ENCODE results near the gene BAIAP2. TPM values are rescaled to one million over a fixed set of nuclear protein-coding genes. Genes with fewer than 3 reads are reported as not detected.

BAIAP2 gene
- total RNA-seq, 6 donors from 2014 or later, result 90.7 to 231 (median 123) TPM

DNA sequence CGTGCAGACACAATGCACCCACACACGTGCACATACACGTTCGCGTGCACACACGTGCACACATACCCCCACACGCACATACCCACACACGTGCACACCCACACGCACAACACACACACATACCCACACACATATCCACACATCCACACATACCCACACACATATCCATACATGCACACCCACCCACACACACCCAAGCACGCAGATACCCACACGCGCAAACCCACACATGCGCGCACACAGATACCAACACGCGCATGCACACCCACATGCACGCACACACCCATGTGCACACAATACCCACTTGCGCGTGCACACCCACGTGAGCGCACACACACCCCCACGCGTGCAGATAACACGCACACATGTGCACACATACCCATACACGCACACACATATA lies 103.5 kb downstream of the BAIAP2 start:
- no peak for ATAC-seq (ENCODE audit: low FRiP score in 2 of 2)
- no peak overlapping the region for H3K27ac ChIP-seq
- 93 to 95% methylated on average over 25 of the region's 25 CpGs for WGBS, 2 donors
- DNase-seq, result peak in 1 of 2 donors; percentile 50
- no peaks in the 10 kb centered on the region for H3K9me3 ChIP-seq
- H3K4me3 ChIP-seq, result no peak overlapping the region
- H3K4me1 ChIP-seq, result peaks cover 9 to 19% (median 11%) of the 10 kb centered on the region in 4 donors
- H3K27me3 ChIP-seq, result no peaks in the 10 kb centered on the region
- no peaks in the 10 kb centered on the region for H3K36me3 ChIP-seq
- TF ChIP-seq, protein P1, sequence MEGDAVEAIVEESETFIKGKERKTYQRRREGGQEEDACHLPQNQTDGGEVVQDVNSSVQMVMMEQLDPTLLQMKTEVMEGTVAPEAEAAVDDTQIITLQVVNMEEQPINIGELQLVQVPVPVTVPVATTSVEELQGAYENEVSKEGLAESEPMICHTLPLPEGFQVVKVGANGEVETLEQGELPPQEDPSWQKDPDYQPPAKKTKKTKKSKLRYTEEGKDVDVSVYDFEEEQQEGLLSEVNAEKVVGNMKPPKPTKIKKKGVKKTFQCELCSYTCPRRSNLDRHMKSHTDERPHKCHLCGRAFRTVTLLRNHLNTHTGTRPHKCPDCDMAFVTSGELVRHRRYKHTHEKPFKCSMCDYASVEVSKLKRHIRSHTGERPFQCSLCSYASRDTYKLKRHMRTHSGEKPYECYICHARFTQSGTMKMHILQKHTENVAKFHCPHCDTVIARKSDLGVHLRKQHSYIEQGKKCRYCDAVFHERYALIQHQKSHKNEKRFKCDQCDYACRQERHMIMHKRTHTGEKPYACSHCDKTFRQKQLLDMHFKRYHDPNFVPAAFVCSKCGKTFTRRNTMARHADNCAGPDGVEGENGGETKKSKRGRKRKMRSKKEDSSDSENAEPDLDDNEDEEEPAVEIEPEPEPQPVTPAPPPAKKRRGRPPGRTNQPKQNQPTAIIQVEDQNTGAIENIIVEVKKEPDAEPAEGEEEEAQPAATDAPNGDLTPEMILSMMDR (IDR thresholded peaks at IDR 0.05), result no peak
- TF ChIP-seq EP300 (IDR thresholded peaks at IDR 0.05) (no peak), POLR2AphosphoS5 (IDR thresholded peaks at IDR 0.05) (no peak), POLR2A (IDR thresholded peaks at IDR 0.05) (no peak)

GRCh38 chr17:81139428-81139827 lies 104.5 kb downstream of the BAIAP2 start:
- no peak for TF ChIP-seq EP300 (IDR thresholded peaks at IDR 0.05)
- TF ChIP-seq, protein P1 (IDR thresholded peaks at IDR 0.05), result no peak
- no peak for TF ChIP-seq POLR2A (IDR thresholded peaks at IDR 0.05)
- no peak for TF ChIP-seq POLR2AphosphoS5 (IDR thresholded peaks at IDR 0.05)
- Histone ChIP-seq H3K4me1 (peaks cover 8 to 13% (median 10%) of the 10 kb centered on the region in 4 donors), H3K27me3 (no peaks in the 10 kb centered on the region), H3K9me3 (no peaks in the 10 kb centered on the region), H3K36me3 (no peaks in the 10 kb centered on the region), H3K27ac (no peak overlapping the region), H3K4me3 (no peak overlapping the region)
- ATAC-seq (ENCODE audit: low FRiP score in 2 of 2), result no peak
- peak in 1 of 2 donors; percentile 60 for DNase-seq
- WGBS, 2 donors, result 83 to 90% methylated on average over 8 of the region's 8 CpGs

DNA sequence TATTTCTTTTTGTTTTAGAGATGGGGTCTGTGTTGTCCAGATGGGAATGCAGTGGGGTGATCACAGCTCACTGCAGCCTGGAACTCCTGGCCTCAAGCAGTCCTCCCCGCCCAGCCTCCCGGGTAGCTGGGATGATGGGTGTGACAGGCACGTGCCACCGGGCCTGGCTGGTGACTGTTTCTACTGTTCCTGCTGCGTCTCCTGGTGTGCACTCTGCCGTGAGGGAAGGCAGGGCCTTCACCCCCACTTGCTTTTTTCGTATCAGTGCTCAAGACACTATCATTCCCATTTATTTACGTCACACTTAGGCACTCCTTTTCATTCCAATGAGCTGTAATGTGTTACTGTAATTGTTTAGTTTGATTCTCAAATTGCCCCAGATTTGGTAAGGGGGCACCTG lies 105.1 kb downstream of the BAIAP2 start:
- Histone ChIP-seq H3K36me3 (no peaks in the 10 kb centered on the region), H3K27ac (no peak overlapping the region), H3K4me3 (no peak overlapping the region), H3K27me3 (no peaks in the 10 kb centered on the region), H3K9me3 (no peaks in the 10 kb centered on the region), H3K4me1 (peaks cover 8 to 13% (median 10%) of the 10 kb centered on the region in 4 donors)
- no peak for ATAC-seq (ENCODE audit: low FRiP score in 2 of 2)
- 70 to 80% methylated on average over 8 of the region's 8 CpGs for WGBS, 2 donors
- no peak for DNase-seq
- TF ChIP-seq POLR2AphosphoS5 (IDR thresholded peaks at IDR 0.05), result no peak
- no peak for TF ChIP-seq EP300 (IDR thresholded peaks at IDR 0.05)
- no peak for TF ChIP-seq POLR2A (IDR thresholded peaks at IDR 0.05)
- TF ChIP-seq, protein P1 (IDR thresholded peaks at IDR 0.05), result no peak

GRCh38 chr17:81140695-81141094 lies 105.7 kb downstream of the BAIAP2 start:
- Histone ChIP-seq H3K27ac (no peak overlapping the region), H3K36me3 (no peaks in the 10 kb centered on the region), H3K27me3 (no peaks in the 10 kb centered on the region), H3K9me3 (no peaks in the 10 kb centered on the region), H3K4me3 (no peak overlapping the region), H3K4me1 (peaks cover 8 to 13% (median 10%) of the 10 kb centered on the region in 4 donors)
- 92 to 95% methylated on average over 18 to 37 of the region's 37 CpGs for WGBS, 2 donors
- peak in 1 of 2 donors; percentile 82 for DNase-seq
- ATAC-seq (ENCODE audit: low FRiP score in 2 of 2), result no peak
- TF ChIP-seq, protein P1 (IDR thresholded peaks at IDR 0.05), result no peak
- TF ChIP-seq POLR2A (IDR thresholded peaks at IDR 0.05), result no peak
- no peak for TF ChIP-seq EP300 (IDR thresholded peaks at IDR 0.05)
- TF ChIP-seq POLR2AphosphoS5 (IDR thresholded peaks at IDR 0.05), result no peak
